Neural progenitor cell (in vitro differentiated cells): Measurements from ENCODE around the gene IRF8.

Source experiments
- CTCF ChIP-seq: fragments of 200-600 bp; sonication (generic); IDR thresholded peaks from 2 replicates; pipeline ENCODE4 v1.5.1; 2017; ENCODE audit warnings: antibody characterized with exemption, mild to moderate bottlenecking
- EZH2 ChIP-seq: fragments of 200-600 bp; sonication (generic); IDR thresholded peaks from 2 replicates; pipeline ENCODE4 v1.6.1; 2017; ENCODE audit warnings: antibody characterized with exemption, mild to moderate bottlenecking, moderate library complexity

GRCh38 chr16:85884808-85885463 is 14.0 kb upstream of the IRF8 start:
- TF ChIP-seq CTCF: no peak
- no peak for TF ChIP-seq EZH2
